IPS-NIHi7 (cell line): ENCODE measurements around the gene MACF1.
A peak's percentile ranks its signal among the peaks of the same experiment; 100 is the strongest.

Experiments
- DNase-seq: peaks from one replicate; pipeline ENCODE4 v3.0.0; 2012; ENCODE audit warnings: mixed read lengths; ENCODE audit errors: extremely low spot score

Gene MACF1

DNA sequence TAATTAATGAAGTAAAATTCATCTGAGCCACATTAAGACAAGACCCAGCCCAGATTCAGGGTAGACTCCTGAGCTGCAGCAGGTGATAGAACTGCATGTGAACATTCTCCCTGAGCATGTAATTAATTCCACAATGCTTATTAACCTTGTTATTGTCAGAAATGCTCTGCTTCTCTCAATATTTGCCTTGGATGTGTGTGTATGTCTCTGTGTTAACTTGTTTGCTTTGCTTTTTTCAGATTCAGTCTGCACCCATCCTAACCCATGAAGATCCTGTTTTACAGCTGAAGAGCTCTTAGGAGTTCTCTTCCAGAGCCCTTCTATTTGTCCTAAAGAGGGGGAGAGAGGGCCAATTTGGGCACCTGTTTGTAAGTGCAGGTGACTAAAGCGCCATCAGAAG is 143.8 kb downstream of the MACF1 start:
- DNase-seq: no peak

DNA sequence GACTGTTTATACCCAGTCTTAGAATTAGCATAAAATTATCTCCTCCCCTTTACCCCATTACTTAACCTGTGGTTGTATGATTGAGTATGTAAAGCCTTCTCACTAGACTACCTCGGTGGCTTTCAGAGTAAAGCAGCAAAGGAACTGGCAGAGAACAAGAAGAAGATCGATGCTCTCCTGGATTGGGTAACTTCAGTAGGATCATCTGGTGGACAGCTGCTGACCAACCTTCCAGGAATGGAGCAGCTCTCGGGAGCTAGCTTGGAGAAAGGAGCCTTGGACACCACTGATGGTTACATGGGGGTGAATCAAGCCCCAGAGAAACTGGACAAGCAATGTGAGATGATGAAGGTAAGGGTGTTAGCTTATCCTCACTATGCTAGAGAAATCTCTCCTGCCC is 148.4 kb downstream of the MACF1 start:
- no peak for DNase-seq

DNA sequence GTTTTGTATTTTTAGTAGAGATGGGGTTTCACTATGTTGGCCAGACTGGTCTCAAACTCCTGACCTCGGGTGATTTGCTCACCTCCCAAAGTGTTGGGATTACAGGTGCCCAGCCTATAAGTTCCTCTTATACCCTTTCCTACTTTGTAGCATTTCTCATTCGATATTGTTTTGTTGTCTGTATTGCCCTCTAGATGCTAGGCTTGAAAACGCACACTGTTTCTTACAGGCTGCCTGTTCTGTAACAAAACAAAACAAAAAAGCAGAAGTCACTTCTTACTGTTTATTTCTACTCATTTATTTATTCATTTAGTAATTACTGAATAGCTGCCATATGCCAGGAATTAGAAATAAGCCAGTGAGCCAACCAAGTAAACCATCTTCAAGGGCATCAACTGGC is 150.1 kb downstream of the MACF1 start:
- no peak for DNase-seq

DNA sequence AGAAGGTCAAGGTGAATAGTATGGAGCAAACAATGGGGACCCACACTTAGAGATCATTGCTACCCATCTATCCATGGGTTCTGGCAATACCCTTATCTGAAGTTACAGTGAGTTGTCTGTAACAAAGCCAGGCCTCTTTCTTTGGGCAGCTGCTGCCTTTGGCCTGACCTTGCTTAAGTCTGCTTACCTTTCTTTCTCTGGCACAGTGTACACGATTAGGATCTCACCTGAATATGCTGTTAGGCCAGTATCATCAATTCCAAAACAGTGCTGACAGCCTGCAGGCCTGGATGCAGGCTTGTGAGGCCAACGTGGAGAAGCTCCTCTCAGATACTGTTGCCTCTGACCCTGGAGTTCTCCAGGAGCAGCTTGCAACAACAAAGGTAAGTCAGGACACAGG is 154.0 kb downstream of the MACF1 start:
- DNase-seq: no peak

DNA sequence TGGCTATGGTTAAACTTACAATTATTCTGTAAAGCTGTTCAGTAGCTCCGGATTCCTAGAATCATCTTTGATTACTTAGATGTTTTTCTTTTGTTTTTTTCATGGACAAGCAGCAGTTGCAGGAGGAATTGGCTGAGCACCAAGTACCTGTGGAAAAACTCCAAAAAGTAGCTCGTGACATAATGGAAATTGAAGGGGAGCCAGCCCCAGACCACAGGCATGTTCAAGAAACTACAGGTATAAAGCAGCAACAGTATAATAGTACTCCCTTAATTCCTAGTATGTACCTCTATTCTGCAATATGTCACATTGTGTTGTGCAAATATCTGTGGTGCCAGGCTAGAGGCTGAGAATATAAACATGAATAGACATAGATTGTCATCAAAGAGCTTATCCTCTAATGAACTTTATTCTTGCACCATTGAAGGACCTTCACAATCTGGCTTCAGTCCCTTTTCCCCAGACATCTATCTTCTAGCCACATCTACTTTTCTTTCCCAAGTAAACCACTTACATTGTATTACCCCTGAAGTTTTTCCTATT is 154.6 kb downstream of the MACF1 start:
- DNase-seq: no peak

DNA sequence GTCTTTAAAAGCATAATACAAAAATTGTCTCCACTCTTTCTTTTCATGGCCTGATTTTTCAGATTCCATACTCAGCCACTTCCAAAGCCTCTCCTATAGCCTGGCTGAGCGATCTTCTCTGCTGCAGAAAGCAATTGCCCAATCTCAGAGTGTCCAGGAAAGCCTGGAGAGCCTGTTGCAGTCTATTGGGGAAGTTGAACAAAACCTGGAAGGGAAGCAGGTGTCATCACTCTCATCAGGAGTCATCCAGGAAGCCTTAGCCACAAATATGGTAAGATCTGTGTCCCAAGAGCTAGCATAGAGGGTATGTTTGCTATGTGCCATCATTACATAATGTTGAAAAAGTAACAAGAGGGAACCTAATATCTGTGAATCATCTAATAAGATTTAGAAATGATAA is 156.2 kb downstream of the MACF1 start:
- no peak for DNase-seq

DNA sequence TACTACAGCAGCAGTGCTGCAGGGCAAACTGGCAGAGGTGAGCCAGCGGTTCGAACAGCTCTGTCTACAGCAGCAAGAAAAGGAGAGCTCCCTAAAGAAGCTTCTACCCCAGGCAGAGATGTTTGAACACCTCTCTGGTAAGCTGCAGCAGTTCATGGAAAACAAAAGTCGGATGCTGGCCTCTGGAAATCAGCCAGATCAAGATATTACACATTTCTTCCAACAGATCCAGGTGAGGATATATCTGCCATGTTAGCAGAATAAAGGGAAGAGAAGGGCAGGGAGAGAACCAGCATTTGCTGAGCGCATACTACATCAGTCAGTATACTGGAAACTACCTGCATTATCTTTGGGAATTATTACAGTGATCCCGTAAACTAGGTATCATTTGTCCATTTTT is 157.0 kb downstream of the MACF1 start:
- DNase-seq: no peak

DNA sequence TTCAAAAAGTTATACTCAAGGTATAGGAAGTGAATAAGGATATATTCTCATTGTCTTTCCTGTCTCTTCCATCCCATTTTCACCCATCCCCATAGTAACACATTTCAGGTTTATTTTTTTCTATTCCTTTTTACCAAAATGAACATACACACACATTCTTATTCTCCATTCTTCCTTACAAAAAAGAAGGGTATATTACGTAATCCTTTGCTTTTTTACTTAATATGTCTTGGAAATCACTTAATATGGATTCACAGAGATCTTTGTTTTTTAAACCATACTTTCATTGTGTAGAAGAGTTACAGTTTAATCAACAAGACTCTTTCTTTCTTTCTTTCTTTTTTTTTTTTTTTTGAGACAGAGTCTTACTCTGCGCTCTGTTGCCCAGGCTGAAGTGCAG is 158.8 kb downstream of the MACF1 start:
- DNase-seq: no peak

DNA sequence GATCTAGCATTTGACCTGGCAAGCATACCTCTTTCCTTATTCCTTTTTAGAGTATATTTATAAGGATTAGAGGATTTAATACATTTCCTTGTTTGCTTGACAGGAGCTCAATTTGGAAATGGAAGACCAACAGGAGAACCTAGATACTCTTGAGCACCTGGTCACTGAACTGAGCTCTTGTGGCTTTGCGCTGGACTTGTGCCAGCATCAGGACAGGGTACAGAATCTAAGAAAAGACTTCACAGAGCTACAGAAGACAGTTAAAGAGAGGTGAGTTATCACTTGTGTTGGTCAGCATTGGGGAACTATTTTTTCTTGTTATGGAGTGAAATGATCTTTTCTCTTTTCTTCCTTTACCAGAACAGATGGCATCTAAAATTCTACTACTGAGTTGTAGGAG is 163.6 kb downstream of the MACF1 start:
- no peak for DNase-seq

DNA sequence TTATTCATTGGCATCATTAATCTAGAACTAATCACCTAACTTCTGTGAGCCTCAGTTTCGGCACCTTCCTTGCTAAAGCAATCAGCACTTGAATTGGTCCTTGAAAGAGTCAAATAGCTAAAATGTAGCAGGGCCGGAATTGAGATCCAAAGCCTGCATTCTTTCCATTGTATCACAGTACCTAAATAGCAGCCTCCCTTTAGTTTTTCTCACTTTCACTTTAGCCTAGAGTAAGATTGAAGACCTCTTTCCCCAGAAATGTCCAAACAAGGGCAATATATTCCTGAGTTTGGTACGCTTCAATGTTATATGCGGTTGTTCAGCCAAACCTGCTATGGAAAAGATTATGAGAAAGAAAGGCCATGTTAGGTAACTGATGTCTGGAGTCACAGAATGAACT is 165.1 kb downstream of the MACF1 start:
- no peak for DNase-seq

DNA sequence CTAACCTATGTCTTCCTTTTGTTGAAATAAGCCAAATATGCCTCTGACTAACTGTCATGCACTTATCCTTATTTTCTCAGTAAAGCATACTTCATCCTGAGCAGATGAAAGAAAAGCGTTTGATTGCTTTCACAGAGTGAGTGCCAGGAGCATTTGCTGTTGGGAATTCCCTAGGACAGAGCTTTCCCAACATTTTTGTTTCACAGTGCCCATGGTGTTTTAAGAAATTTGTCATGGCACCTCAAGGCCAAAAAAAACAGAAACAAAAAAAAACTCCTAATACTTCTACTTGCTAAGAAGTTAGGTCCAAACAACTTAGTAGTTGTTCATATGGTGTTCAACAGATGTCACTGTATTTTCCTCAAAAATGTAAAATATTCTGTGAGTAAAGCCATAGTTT is 166.1 kb downstream of the MACF1 start:
- DNase-seq: no peak

DNA sequence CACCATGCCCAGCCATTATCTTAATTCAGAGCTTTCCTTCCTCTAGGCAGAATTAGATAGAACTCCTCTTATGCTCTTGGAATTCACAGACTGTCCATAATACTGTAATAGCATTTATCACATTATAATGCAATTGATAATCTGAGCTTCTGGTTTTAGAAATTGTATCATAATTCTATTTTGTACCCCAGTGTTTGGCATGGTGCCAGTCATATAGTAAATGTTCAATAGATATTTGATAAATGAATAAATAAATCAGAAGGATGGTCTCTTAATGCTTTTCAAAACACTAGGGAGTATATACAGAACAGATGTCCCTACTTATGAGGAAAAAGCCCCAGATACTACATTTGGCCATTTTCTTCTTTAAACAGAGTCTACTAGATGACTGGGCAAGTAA is 167.6 kb downstream of the MACF1 start:
- DNase-seq: no peak

DNA sequence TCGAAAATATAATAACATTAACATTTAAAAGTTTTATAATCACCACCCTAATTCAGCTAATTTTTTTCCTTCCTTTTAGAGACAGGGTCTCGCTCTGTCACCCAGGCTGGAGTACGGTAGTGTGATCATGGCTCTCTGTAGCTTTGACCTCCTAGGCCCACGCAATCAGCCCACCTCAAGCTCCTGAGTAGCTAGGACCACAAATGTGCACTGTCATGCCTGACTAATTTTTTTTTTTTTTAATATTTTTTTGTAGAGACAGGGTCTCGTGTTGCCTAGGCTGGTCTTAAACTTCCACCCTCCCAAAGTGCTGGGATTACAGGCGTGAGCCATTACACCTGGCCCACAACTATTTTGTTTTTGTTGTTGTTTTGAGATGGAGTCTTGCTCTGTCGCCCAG is 172.2 kb downstream of the MACF1 start:
- no peak for DNase-seq

DNA sequence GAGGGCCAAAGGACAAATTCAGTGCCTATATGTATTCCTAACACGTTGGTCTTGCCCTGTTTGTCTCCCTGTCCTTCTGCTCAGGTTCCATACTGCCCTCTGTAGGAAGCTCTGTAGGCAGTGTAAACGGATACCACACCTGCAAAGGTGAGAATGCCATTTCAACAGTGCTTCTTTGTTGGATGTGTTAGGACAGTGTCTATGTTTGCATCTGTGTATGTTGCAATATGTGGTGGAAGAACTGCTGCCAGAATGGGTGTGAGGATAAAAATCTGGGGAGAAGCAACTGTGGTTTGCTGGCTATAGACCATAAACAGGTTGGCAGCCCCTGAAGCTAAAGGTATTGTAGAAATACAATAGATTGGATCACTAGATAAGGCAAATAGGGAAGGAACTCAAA is 173.9 kb downstream of the MACF1 start:
- DNase-seq: peak; percentile 80

DNA sequence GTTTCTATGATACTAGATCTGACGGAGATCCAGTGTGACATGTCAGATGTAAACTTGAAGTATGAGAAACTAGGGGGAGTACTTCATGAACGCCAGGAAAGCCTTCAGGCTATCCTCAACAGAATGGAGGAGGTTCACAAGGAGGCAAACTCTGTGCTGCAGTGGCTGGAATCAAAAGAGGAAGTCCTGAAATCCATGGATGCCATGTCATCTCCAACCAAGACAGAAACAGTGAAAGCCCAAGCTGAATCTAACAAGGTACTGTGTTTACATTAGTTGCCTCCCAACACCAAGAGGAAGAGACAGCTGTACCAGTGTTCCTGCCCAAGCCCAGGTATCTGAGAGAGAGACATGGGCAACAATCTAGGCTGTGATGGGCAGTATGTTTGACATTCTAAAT is 174.7 kb downstream of the MACF1 start:
- no peak for DNase-seq

DNA sequence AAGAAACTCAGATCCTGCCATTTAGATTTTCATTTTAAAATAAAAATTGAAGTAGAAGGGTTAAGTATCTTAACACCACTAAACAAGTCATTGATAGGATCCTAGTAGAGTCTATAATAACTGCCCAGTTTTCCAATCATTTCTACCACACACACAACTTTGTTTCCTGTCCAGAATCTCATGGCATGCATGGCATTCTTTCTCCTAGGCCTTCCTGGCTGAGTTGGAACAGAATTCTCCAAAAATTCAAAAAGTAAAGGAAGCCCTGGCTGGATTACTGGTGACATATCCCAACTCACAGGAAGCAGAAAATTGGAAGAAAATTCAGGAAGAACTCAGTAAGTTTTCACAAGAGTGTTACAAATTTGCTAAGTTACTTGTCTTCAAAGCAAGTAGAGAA is 175.5 kb downstream of the MACF1 start:
- DNase-seq: no peak

DNA sequence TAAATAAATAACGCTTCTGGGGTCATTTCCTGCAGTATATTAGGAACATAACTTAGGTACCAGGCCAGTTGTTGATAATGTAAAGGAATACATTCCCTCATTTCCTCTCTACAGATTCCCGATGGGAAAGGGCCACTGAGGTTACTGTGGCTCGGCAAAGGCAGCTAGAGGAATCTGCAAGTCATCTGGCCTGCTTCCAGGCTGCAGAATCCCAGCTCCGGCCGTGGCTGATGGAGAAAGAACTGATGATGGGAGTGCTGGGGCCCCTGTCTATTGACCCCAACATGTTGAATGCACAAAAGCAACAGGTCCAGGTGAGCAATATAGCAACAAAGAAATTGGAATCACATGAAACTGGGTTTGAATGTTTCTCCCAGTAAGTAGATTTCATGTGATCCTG is 177.3 kb downstream of the MACF1 start:
- no peak for DNase-seq

DNA sequence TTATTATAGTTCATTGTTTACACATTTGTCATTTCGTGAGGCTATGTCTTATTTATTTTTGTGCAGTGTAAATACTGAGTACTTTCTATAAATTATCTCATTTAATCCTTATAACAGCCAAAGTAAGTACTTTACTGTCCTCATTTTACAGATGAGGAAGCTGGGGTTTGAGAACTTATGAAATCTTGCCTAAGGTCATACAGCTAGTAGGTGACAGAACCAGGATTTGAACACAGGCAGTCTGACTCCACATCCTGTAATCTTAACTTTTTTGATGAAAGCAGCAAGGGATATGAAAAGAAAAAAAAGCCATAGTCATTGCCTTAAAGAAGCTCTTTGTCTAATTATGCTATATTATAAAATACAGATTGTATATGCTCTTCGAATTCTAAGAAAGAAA is 179.8 kb downstream of the MACF1 start:
- no peak for DNase-seq

DNA sequence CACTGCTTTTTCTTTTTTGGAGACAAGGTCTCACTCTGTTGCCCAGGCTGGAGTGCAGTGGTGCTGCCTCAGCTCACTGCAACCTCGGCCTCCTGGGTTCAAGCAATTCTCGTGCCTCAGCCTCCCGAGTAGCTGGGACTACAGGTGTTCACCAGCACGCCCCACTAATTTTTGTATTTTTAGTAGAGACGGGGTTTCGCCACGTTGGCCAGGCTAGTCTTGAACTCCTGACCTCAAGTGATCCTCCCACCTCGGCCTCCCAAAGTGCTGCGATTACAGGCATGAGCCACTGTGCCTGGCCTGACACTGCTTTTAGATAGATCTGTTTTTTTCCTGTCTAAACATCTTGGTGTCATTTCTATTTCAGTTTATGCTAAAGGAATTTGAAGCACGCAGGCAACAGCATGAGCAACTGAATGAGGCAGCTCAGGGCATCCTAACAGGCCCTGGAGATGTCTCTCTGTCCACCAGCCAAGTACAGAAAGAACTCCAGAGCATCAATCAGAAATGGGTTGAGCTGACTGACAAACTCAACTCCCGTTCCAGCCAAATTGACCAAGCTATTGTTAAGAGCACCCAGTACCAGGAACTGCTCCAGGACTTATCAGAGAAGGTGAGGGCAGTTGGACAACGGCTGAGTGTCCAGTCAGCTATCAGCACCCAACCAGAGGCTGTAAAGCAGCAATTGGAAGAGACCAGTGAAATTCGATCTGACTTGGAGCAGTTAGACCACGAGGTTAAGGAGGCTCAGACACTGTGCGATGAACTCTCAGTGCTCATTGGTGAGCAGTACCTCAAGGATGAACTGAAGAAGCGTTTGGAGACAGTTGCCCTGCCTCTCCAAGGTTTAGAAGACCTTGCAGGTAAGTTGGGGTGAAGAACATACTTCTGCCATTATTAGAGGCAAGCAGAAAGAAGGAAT is 180.8 kb downstream of the MACF1 start:
- DNase-seq: no peak

DNA sequence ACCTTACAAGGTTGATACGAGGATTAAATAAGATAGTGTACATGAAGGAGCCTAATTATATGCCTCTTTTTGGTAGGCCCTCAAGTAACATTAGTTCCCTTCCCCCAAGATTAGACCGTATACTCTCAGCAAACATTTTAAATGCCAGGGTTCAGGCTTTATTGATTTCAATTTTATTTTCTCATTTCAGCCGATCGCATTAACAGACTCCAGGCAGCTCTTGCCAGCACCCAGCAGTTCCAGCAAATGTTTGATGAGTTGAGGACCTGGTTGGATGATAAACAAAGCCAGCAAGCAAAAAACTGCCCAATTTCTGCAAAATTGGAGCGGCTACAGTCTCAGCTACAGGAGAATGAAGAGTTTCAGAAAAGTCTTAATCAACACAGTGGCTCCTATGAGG is 182.5 kb downstream of the MACF1 start:
- DNase-seq: no peak

DNA sequence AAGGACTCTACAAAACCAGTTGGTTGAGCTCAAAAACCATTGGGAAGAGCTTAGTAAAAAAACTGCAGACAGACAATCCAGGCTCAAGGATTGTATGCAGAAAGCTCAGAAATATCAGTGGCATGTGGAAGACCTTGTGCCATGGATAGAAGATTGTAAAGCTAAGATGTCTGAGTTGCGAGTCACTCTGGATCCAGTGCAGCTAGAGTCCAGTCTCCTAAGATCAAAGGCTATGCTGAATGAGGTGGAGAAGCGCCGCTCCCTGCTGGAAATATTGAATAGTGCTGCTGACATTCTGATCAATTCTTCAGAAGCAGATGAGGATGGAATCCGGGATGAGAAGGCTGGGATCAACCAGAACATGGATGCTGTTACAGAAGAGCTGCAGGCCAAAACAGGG is 183.0 kb downstream of the MACF1 start:
- peak; percentile 30 for DNase-seq

DNA sequence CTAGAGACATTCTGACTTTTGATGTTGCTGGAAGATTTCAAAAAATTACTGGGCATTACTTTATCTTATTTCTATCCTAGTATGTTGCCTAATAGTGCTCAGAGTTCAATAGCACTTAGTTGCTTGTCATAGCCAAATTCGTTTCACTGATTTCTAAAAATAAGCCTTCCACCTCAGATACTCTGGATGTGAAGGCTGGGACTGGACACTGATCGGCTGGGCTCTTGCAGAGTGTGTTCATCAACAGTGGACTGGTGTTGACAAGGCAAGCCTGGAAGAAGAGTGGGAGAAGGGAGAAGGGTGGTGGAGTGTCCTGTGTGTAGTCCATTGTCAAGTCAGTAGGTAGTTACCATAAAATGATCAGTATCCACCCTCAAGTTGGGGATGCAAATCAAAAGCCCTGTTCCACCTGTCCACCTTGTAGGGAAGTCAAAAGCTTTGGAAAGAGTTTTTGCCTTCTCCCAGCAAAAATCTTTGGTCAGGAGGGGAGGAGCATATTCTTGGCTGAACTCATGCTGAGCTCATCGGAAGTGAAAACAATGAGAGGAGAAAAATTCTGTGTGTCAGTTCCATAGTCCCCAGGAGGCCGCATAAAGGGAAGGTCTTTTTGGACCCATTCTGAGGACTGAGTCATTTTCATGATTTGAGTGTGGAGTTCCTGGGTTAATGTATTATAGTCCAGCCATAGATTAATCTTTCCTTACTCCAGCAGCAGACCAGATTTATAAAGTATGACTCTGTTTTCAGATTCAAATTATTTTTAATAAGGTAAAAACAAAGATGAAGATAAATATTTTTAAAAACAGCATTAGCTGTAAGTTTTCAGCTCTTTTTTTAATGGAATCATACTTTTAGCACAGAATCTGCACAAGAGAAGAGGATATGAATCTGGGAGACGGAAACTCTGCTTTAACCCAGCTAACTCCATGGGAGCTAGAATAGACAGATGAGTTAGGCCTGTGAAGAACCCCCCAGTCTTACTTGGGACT is 187.5 kb downstream of the MACF1 start:
- peak; percentile 36 for DNase-seq
